ENCODE measurements around the gene OSBPL10.

GRCh38 chr3:32004113-32004765 lies 23.2 kb upstream of the OSBPL10 start:
- TF ChIP-seq CTCF (IDR thresholded peaks at IDR 0.05; ENCODE audit: low read length) (no peak), EZH2 (IDR thresholded peaks at IDR 0.05; ENCODE audit: borderline replicate concordance, low read length) (no peak)

Measured in OCI-LY1 (cell line).